ENCODE data around the gene HECTD1. TPM values are rescaled to one million over a fixed set of nuclear protein-coding genes. Genes with fewer than 3 reads are reported as not detected.

Gene HECTD1
- polyA plus RNA-seq, 2 of the 4 experiments (the other 2 are of a cell fraction) = 60.7 to 149 TPM

DNA sequence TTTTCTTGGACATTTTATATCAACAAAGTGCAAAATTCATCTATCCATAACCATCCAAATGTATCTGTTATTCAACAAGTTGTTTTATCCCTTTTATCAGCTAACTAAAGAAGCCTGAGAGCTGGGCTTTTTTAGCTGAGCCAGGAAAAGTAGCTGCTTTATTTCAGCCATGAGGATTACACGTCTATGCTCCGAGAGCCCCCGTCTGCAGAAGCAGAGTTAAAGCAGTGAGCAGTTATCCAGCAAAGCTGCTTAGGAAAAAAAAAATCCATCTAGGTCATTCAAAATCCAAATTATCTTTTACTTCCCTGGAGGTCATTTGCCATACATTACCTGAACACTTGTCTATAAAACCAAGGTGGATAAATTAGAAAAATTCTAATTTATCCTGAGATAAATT is 15.7 kb upstream of the HECTD1 start (continued):
- TF ChIP-seq USF2 (IDR thresholded peaks at IDR 0.05) = no peak
- TF ChIP-seq NR3C1 (IDR thresholded peaks at IDR 0.05) = no peak

DNA sequence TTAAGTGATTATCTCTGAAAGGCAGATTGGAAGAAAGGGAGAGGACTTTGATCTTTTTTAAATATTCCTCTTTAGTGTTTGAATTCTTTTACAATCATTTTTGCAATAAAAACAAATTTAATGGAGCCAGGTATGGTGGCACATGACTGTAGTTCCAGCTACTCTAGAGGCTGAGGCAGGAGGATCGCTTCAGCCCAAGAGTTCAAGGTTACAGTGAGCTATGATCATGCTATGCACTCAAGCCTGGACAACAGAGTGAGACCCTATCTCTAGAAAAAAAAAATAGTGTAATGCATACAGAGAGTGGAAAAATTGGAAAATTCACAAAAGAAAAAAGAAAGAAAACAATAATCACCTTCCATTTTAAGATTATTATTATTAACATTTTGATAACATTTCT is 15.2 kb upstream of the HECTD1 start:
- 77% methylated on average over 1 of the region's 1 CpG for WGBS (ENCODE audit: missing lambda C conversion rate)
- CTCF ChIA-PET = interaction anchor here (3.6 kb wide), 1 partner anchor 15 kb away, joined by 14 read pairs; the partner anchor contains the start of gene HECTD1
- POLR2A ChIA-PET = no interaction called here
- no peak overlapping the region for H3K4me3 ChIP-seq
- no peak overlapping the region for H3K27ac ChIP-seq
- H3K9me3 ChIP-seq = no peaks in the 10 kb centered on the region
- TF ChIP-seq EHMT2 (IDR thresholded peaks at IDR 0.05; ENCODE audit: low read depth) (no peak), ESRRA (IDR thresholded peaks at IDR 0.05; ENCODE audit: borderline replicate concordance, low read length) (no peak), EHF (CRISPR knock-in tag; IDR thresholded peaks at IDR 0.05) (no peak), CTCF (IDR thresholded peaks at IDR 0.05) (no peak), POLR2A (IDR thresholded peaks at IDR 0.05; ENCODE audit: low read length) (no peak), FOXS1 (CRISPR knock-in tag; IDR thresholded peaks at IDR 0.05) (no peak), EP300 (IDR thresholded peaks at IDR 0.05) (no peak), KDM5A (IDR thresholded peaks at IDR 0.05) (no peak)
- ATAC-seq (no peak), FAIRE-seq (no peak), DNase-seq (ENCODE audit: low read depth in 1 of 2, low spot score in 1 of 2) (no peak)
- H3K4me1 ChIP-seq = peaks cover 7% of the 10 kb centered on the region; the same call in 2 of the 3 replicates
- no peak overlapping the region for H3K4me2 ChIP-seq

- no peak overlapping the region for H3K4me2 ChIP-seq
- no peak for FAIRE-seq
- ATAC-seq = no peak
- H3K9me3 ChIP-seq = no peaks in the 10 kb centered on the region
- H3K27ac ChIP-seq = no peak overlapping the region
- WGBS (ENCODE audit: missing lambda C conversion rate) = 73% methylated on average over 2 of the region's 2 CpGs
- 0 out of 3 replicates have a peak, but pooled peaks cover 6% of the 10 kb centered on the region for H3K4me1 ChIP-seq
- no peak overlapping the region for H3K4me3 ChIP-seq
- CTCF ChIA-PET = interaction anchor here (3.6 kb wide), 1 partner anchor 13 kb away, joined by 14 read pairs; the partner anchor contains the start of gene HECTD1
- POLR2A ChIA-PET = interaction anchor here (1.2 kb wide), 1 partner anchor 13 kb away, joined by 4 read pairs; no protein-coding TSS in a partner anchor
- TF ChIP-seq HMGXB4 (CRISPR knock-in tag; IDR thresholded peaks at IDR 0.05; ENCODE audit: borderline replicate concordance) (no peak), BHLHE40 (IDR thresholded peaks at IDR 0.05; ENCODE audit: low read depth, low read length) (no peak), NFE2L2 (conservative IDR thresholded peaks at IDR 0.05; ENCODE audit: low read length) (no peak), CEBPB (IDR thresholded peaks at IDR 0.05) (no peak), CHD2 (IDR thresholded peaks at IDR 0.05; ENCODE audit: low read length, partially characterized antibody) (no peak), RARB (CRISPR knock-in tag; IDR thresholded peaks at IDR 0.05) (no peak), E2F6 (IDR thresholded peaks at IDR 0.05; ENCODE audit: borderline replicate concordance, low read depth) (no peak), JUN (IDR thresholded peaks at IDR 0.05) (no peak), POLR2AphosphoS2 (conservative IDR thresholded peaks at IDR 0.05; ENCODE audit: low read length) (no peak), CTCF (IDR thresholded peaks at IDR 0.05) (no peak), KDM1A (IDR thresholded peaks at IDR 0.05; ENCODE audit: low read depth) (no peak), RFX5 (IDR thresholded peaks at IDR 0.05) (no peak), HDAC2 (IDR thresholded peaks at IDR 0.05) (no peak), MAFK (IDR thresholded peaks at IDR 0.05; ENCODE audit: partially characterized antibody) (no peak)
- TF ChIP-seq, protein P1, sequence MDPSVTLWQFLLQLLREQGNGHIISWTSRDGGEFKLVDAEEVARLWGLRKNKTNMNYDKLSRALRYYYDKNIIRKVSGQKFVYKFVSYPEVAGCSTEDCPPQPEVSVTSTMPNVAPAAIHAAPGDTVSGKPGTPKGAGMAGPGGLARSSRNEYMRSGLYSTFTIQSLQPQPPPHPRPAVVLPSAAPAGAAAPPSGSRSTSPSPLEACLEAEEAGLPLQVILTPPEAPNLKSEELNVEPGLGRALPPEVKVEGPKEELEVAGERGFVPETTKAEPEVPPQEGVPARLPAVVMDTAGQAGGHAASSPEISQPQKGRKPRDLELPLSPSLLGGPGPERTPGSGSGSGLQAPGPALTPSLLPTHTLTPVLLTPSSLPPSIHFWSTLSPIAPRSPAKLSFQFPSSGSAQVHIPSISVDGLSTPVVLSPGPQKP (IDR thresholded peaks at IDR 0.05; ENCODE audit: low read depth, low read length) = no peak
- TF ChIP-seq, protein P2, sequence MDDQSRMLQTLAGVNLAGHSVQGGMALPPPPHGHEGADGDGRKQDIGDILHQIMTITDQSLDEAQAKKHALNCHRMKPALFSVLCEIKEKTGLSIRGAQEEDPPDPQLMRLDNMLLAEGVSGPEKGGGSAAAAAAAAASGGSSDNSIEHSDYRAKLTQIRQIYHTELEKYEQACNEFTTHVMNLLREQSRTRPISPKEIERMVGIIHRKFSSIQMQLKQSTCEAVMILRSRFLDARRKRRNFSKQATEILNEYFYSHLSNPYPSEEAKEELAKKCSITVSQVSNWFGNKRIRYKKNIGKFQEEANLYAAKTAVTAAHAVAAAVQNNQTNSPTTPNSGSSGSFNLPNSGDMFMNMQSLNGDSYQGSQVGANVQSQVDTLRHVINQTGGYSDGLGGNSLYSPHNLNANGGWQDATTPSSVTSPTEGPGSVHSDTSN (IDR thresholded peaks at IDR 0.05) = no peak
- no peak for DNase-seq (ENCODE audit: low read depth in 1 of 2, low spot score in 1 of 2)
Observed at GRCh38 chr14:31221266-31221665, 13.7 kb upstream of the HECTD1 start.
